Ectodermal cell (in vitro differentiated cells): ENCODE results near the gene MTNR1B.

Experiments
- H3K27ac ChIP-seq: 2 replicates; pipeline ENCODE4 v1.7.0; 2013; ENCODE audit warnings: mild to moderate bottlenecking, low read depth, low read length; ENCODE audit not compliant: insufficient read depth, poor library complexity, severe bottlenecking
- H3K27me3 ChIP-seq: 2 replicates; pipeline ENCODE4 v1.7.0; 2013; ENCODE audit warnings: mild to moderate bottlenecking, low read length; ENCODE audit not compliant: insufficient read depth, control insufficient read depth, poor library complexity, severe bottlenecking
- H3K36me3 ChIP-seq: one replicate; pipeline ENCODE4 v1.7.0; 2013; ENCODE audit warnings: low read length; ENCODE audit not compliant: control insufficient read depth, insufficient read depth
- H3K4me1 ChIP-seq: one replicate; pipeline ENCODE4 v1.7.0; 2013; ENCODE audit warnings: low read length; ENCODE audit not compliant: control insufficient read depth, insufficient read depth
- H3K4me3 ChIP-seq: 2 replicates; pipeline ENCODE4 v1.7.0; 2013; ENCODE audit warnings: low read depth, low read length, control low read depth; ENCODE audit not compliant: insufficient read depth
- H3K9me3 ChIP-seq: 2 replicates; pipeline ENCODE4 v1.7.0; 2013; ENCODE audit warnings: mild to moderate bottlenecking, low read length, moderate library complexity; ENCODE audit not compliant: control insufficient read depth
- whole genome bisulfite sequencing, 2 experiments: methylation state at CpG; one replicate each; pipeline ENCODE4 v1.1.7; 2013; ENCODE audit warnings: missing lambda C conversion rate in 2 of 2; 5-methylcytosine and 5-hydroxymethylcytosine counted together

Gene MTNR1B

GRCh38 chr11:92976681-92977080 lies 7.2 kb downstream of the MTNR1B start:
- H3K4me3 ChIP-seq: no peak overlapping the region
- no peaks in the 10 kb centered on the region for H3K36me3 ChIP-seq
- H3K27ac ChIP-seq: no peak overlapping the region
- H3K27me3 ChIP-seq: no peaks in the 10 kb centered on the region
- H3K4me1 ChIP-seq: no peaks in the 10 kb centered on the region
- no peaks in the 10 kb centered on the region for H3K9me3 ChIP-seq

DNA sequence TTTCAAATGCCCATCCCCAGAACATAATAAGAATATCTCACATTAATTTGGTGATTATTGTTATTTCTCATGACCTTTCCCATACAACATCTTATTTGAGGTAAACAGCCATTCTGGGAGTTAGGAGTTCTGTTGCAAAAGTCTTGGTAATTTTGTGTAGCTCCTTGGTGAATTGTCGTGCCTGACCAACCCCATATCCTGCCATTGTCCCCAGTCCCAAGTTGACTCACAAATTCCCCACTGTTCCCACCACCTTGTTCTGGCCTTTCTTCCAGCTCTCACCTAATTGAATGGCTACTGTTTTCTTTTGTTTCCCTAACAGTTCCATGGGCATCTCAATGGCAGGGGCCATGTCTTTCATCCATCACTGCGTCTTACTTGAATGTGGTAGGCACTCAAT lies 8.0 kb downstream of the MTNR1B start:
- Histone ChIP-seq H3K27me3 (no peaks in the 10 kb centered on the region), H3K4me1 (no peaks in the 10 kb centered on the region), H3K4me3 (no peak overlapping the region), H3K27ac (no peak overlapping the region), H3K36me3 (no peaks in the 10 kb centered on the region), H3K9me3 (no peaks in the 10 kb centered on the region)
- WGBS, 2 experiments: 87 to 100% methylated on average over 1 to 2 of the region's 2 CpGs

DNA sequence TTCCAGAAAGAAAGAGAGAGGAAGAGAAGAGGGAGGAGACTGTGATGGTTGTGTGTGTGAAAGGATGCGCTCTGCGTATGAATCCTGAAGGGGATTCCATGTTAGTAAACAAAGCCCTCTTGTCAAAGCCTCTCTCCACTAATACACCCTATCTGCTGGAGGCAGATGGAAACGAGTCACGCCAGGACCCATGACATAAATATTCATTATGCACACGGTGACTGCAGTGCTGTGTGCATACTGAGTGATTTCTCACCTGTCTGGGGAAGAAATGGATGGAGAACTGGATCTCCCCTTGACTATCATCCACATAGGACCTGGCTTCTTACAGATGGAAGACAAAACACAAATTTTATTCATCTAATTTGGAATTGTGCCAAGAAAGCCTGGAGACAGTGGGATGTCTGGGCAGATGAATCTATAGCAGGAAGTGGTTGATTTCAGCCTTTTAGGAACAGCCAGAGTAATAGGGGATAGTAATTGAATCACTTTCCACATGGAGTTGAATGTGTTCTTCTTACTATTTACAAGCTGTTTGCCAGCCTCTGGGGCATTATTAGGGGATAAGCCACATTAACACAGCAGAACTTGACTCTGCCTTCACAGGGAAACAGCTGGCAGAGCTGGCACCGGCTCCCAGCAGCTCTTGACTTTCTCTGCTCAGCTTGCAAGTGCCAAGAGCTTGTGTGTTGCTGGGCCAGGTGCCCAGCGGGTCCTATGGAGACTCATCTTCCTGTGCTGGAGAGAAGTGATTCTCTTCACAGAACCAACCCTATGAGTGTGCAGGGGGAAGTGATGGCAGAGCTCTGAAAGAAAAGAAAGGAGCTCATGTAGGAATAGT lies 9.0 kb downstream of the MTNR1B start:
- Histone ChIP-seq H3K9me3 (no peaks in the 10 kb centered on the region), H3K36me3 (no peaks in the 10 kb centered on the region), H3K4me3 (no peak overlapping the region), H3K4me1 (no peaks in the 10 kb centered on the region), H3K27me3 (no peaks in the 10 kb centered on the region), H3K27ac (no peak overlapping the region)
- WGBS, 2 experiments: 95 to 96% methylated on average over 5 to 7 of the region's 7 CpGs

DNA sequence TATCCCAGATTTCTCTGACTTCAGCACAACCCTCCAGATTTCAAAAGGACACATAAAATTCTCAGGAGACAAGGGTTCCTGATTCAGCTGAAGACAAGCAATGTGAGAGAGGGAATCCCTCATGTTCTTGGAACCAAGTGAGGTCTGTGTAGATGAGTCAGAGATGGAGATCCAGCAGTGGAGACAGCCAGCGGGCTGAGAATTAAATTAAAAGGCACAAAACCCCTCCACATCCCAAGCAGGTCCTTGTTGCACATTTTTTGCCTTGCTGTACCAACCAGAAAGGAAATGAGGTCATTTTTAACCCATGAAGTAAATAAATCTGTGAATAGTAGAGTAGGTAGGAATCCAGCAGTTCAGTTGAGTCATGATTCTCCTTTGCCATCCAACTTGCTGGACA lies 9.7 kb downstream of the MTNR1B start:
- WGBS, 2 experiments: 80 to 100% methylated on average over 1 of the region's 1 CpG
- no peaks in the 10 kb centered on the region for H3K27me3 ChIP-seq
- no peaks in the 10 kb centered on the region for H3K4me1 ChIP-seq
- H3K27ac ChIP-seq: no peak overlapping the region
- no peak overlapping the region for H3K4me3 ChIP-seq
- H3K36me3 ChIP-seq: no peaks in the 10 kb centered on the region
- H3K9me3 ChIP-seq: no peaks in the 10 kb centered on the region

- Histone ChIP-seq H3K27me3 (no peaks in the 10 kb centered on the region), H3K9me3 (no peaks in the 10 kb centered on the region), H3K4me1 (no peaks in the 10 kb centered on the region), H3K27ac (no peak overlapping the region), H3K36me3 (no peaks in the 10 kb centered on the region), H3K4me3 (no peak overlapping the region)
- WGBS, 2 experiments: 93 to 94% methylated on average over 3 of the region's 3 CpGs
Measured at GRCh38 chr11:92980312-92980711, 10.9 kb downstream of the MTNR1B start.

DNA sequence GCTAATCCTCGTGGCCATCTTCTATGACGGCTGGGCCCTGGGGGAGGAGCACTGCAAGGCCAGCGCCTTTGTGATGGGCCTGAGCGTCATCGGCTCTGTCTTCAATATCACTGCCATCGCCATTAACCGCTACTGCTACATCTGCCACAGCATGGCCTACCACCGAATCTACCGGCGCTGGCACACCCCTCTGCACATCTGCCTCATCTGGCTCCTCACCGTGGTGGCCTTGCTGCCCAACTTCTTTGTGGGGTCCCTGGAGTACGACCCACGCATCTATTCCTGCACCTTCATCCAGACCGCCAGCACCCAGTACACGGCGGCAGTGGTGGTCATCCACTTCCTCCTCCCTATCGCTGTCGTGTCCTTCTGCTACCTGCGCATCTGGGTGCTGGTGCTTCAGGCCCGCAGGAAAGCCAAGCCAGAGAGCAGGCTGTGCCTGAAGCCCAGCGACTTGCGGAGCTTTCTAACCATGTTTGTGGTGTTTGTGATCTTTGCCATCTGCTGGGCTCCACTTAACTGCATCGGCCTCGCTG lies 12.1 kb downstream of the MTNR1B start:
- Histone ChIP-seq H3K9me3 (no peaks in the 10 kb centered on the region), H3K36me3 (no peaks in the 10 kb centered on the region), H3K27ac (no peak overlapping the region), H3K27me3 (no peaks in the 10 kb centered on the region), H3K4me1 (no peaks in the 10 kb centered on the region), H3K4me3 (no peak overlapping the region)
- 94 to 95% methylated on average over 24 of the region's 24 CpGs for WGBS, 2 experiments

DNA sequence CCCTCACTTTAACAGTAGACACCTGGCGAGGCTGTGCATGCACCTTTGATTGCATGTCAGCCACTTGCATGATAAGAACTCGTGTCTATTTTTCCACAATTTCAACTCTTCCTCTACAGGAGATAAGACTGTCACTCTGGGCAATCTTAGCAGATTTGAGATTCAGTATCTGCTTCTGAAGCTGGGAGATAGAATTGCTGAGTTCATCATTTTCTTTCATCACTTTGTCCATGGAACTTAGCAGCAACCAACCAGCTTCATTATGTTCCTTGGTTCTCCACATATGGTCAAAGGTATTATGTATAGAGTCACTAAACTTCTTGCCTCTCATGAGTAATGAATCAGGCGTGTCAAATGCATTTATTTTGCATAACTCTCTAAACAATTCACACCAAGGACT lies 17.1 kb downstream of the MTNR1B start:
- Histone ChIP-seq H3K4me1 (no peaks in the 10 kb centered on the region), H3K4me3 (no peak overlapping the region), H3K36me3 (no peaks in the 10 kb centered on the region), H3K27ac (no peak overlapping the region), H3K9me3 (no peaks in the 10 kb centered on the region), H3K27me3 (no peaks in the 10 kb centered on the region)
- WGBS, 2 experiments: 92 to 94% methylated on average over 3 of the region's 3 CpGs

- Histone ChIP-seq H3K4me3 (no peak overlapping the region), H3K27me3 (no peaks in the 10 kb centered on the region), H3K27ac (no peak overlapping the region), H3K9me3 (no peaks in the 10 kb centered on the region), H3K36me3 (no peaks in the 10 kb centered on the region), H3K4me1 (no peaks in the 10 kb centered on the region)
Measured at GRCh38 chr11:92993004-92993403, 23.6 kb downstream of the MTNR1B start.

DNA sequence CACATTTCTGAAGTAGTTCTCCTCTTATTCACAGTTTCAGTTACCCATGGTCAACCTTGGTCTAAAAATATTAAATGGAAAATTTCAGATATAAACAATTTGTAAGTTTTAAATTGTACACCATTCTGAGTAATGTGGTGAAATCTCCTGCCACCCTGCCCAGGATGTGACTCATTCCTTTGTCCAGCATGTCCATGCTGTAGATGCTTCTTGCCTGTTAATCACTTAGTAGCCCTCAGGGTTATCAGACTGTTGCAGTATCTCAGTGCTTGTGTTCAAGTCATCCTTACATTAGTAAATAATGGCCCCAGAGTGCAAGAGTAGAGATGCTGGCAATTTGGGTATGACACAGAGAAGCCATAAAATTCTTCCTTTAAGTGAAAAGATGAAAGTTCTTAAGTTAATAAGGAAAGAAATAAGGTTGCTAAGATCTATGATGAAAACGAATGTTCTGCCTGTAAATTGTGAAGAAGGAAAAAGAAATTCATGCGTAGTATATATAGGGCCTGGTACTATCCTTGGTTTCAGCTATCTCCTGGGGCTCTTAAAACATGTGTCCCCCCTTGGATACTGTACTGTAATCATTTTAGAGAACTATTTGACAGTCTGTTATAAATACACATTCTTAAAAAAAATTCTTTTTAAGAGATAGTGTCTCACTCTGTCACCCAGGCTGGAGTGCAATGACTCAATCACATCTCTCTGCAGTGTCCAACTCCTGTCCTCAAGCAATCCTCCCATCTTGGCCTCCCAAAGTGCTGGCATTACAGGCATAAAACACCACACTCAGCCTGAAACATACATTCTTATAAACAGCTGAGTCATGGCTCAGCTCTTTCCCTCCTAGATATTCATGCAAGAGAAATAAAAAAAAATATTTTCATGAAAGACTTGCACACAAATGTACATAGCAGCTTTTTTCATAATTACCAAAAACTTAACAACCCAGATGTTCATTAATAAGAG lies 31.3 kb downstream of the MTNR1B start:
- no peaks in the 10 kb centered on the region for H3K36me3 ChIP-seq

DNA sequence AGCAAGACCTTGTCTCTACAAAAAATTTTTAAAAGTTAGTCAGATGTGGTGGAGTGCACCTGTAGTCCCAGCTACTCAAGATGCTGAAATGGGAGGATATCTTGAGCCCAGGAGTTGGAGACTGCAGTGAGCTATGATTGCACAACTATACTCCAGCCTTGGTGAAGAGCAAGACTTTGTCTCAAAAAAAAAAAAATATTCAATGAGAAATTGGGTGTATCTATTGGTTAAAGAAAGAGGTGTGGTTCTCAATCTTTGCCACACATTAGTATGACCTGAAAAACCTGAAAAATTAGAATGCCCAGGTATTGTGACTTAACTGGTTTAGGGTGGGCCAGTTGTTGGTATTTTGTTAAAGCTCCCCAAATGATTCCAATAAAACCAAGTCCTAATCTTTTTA lies 32.4 kb downstream of the MTNR1B start:
- no peaks in the 10 kb centered on the region for H3K9me3 ChIP-seq
- H3K4me1 ChIP-seq: no peaks in the 10 kb centered on the region
- H3K27me3 ChIP-seq: no peaks in the 10 kb centered on the region
- no peaks in the 10 kb centered on the region for H3K36me3 ChIP-seq
- no peak overlapping the region for H3K4me3 ChIP-seq
- H3K27ac ChIP-seq: no peak overlapping the region

More for the DNA sequence above, 31.3 kb downstream of the MTNR1B start:
- Histone ChIP-seq H3K9me3 (no peaks in the 10 kb centered on the region), H3K4me1 (no peaks in the 10 kb centered on the region), H3K27me3 (no peaks in the 10 kb centered on the region), H3K4me3 (no peak overlapping the region), H3K27ac (no peak overlapping the region)
- WGBS, 2 experiments: 95 to 96% methylated on average over 2 of the region's 2 CpGs
